WTC11 (cell line): Measurements from ENCODE around the gene CLDN22. TPM values are rescaled to one million over a fixed set of nuclear protein-coding genes. Genes with fewer than 3 reads are reported as not detected.
A peak's percentile ranks its signal among the peaks of the same experiment; 100 is the strongest.

Source experiments
- ATAC-seq: fragments of 200-7000 bp; cut with Tn5 transposase; 2 replicates; pipeline ENCODE4 v1.10.0; 2021; ENCODE audit warnings: mild to moderate bottlenecking, moderate library complexity
- CTCF ChIA-PET: fragments of 300-600 bp; sonication (Branson Sonifier 250); formaldehyde crosslinking; loops from one replicate; lab custom pipeline; 2021; ENCODE audit warnings: antibody characterized with exemption; lab: Charles Lee
- POLR2A ChIA-PET: fragments of 350-600 bp; sonication (Branson Sonifier 250); formaldehyde crosslinking; loops from one replicate; lab custom pipeline; 2021; ENCODE audit warnings: antibody characterized with exemption; lab: Charles Lee
- DNase-seq: peaks from one replicate; pipeline ENCODE4 v3.0.0; 2021; ENCODE audit warnings: low spot score
- H3K27ac Mint-ChIP-seq: 2 replicates; pipeline ENCODE4 v1.8.0; 2021; ENCODE audit warnings: mixed read lengths
- H3K27me3 Mint-ChIP-seq: 2 replicates; pipeline ENCODE4 v1.8.0; 2021; ENCODE audit warnings: low read depth, mild to moderate bottlenecking, moderate library complexity, mixed read lengths
- H3K36me3 Mint-ChIP-seq: 2 replicates; pipeline ENCODE4 v1.8.0; 2021; ENCODE audit warnings: mixed read lengths
- H3K4me1 Mint-ChIP-seq: 2 replicates; pipeline ENCODE4 v1.8.0; 2022; ENCODE audit warnings: mixed read lengths
- H3K4me3 Mint-ChIP-seq: 2 replicates; pipeline ENCODE4 v1.8.0; 2021; ENCODE audit warnings: mild to moderate bottlenecking, moderate library complexity, mixed read lengths
- H3K9me3 Mint-ChIP-seq: 2 replicates; pipeline ENCODE4 v1.8.0; 2021; ENCODE audit warnings: mixed read lengths
- CREM ChIP-seq: sonication (generic); formaldehyde crosslinking; IDR thresholded peaks from 2 replicates; pipeline ENCODE4 v1.8.1; 2022; ENCODE audit warnings: mild to moderate bottlenecking, missing genetic modification reagents, moderate library complexity
- ETV6 ChIP-seq: sonication (generic); formaldehyde crosslinking; IDR thresholded peaks from 2 replicates; pipeline ENCODE4 v1.8.1; 2022; ENCODE audit warnings: mild to moderate bottlenecking, missing genetic modification reagents
- FOXP1 ChIP-seq: sonication (generic); formaldehyde crosslinking; IDR thresholded peaks from 2 replicates; pipeline ENCODE4 v1.8.0; 2022; ENCODE audit warnings: missing genetic modification reagents, mild to moderate bottlenecking, moderate library complexity, borderline replicate concordance
- GRHL2 ChIP-seq: fragments of 250-450 bp; sonication (Bioruptor Pico); IDR thresholded peaks from 2 replicates; pipeline ENCODE4 v1.8.0; 2022; ENCODE audit warnings: mild to moderate bottlenecking, moderate library complexity; ENCODE audit not compliant: insufficient replicate concordance, severe bottlenecking
- OVOL2 ChIP-seq: fragments of 250-450 bp; sonication (Bioruptor Pico); IDR thresholded peaks from 2 replicates; pipeline ENCODE4 v1.9.0; 2021; ENCODE audit warnings: mild to moderate bottlenecking, borderline replicate concordance
- SOX15 ChIP-seq: fragments of 250-450 bp; sonication (Bioruptor Pico); IDR thresholded peaks from 2 replicates; pipeline ENCODE4 v1.9.0; 2021; ENCODE audit warnings: mild to moderate bottlenecking
- TEAD1 ChIP-seq: sonication (generic); formaldehyde crosslinking; IDR thresholded peaks from 2 replicates; pipeline ENCODE4 v1.8.0; 2022; ENCODE audit warnings: mild to moderate bottlenecking, missing genetic modification reagents
- TEAD4 ChIP-seq: sonication (generic); formaldehyde crosslinking; IDR thresholded peaks from 2 replicates; pipeline ENCODE4 v1.8.0; 2022; ENCODE audit warnings: mild to moderate bottlenecking, missing genetic modification reagents
- TP53 ChIP-seq: sonication (generic); formaldehyde crosslinking; IDR thresholded peaks from 2 replicates; pipeline ENCODE4 v1.8.1; 2023; ENCODE audit warnings: mild to moderate bottlenecking, missing genetic modification reagents
- ZNF416 ChIP-seq: fragments of 250-450 bp; sonication (Bioruptor Pico); IDR thresholded peaks from 2 replicates; pipeline ENCODE4 v1.9.0; 2021; ENCODE audit warnings: mild to moderate bottlenecking, inconsistent platforms
- total RNA-seq: library from RNA; stranded (reverse); gene quantifications from 3 replicates; pipeline ENCODE4 v1.2.3, GENCODE V29; 2021
- TF ChIP-seq, protein P1 (sequence below): sonication (generic); formaldehyde crosslinking; IDR thresholded peaks from 2 replicates; pipeline ENCODE4 v1.8.1; 2022; ENCODE audit warnings: low read depth, mild to moderate bottlenecking, moderate library complexity, missing genetic modification reagents, borderline replicate concordance
- TF ChIP-seq, protein P2 (sequence below): fragments of 200-600 bp; IDR thresholded peaks from 2 replicates; pipeline ENCODE4 v1.8.0; 2022; ENCODE audit warnings: antibody characterized with exemption
- TF ChIP-seq, protein P3 (sequence below): fragments of 250-450 bp; sonication (Bioruptor Pico); IDR thresholded peaks from 2 replicates; pipeline ENCODE4 v1.8.0; 2021; ENCODE audit warnings: mild to moderate bottlenecking
- TF ChIP-seq, protein P4 (sequence below): sonication (generic); formaldehyde crosslinking; IDR thresholded peaks from 2 replicates; pipeline ENCODE4 v1.8.1; 2023; ENCODE audit warnings: mild to moderate bottlenecking, missing genetic modification reagents
- TF ChIP-seq, protein P5 (sequence below): sonication (generic); formaldehyde crosslinking; IDR thresholded peaks from 2 replicates; pipeline ENCODE4 v1.8.0; 2022; ENCODE audit warnings: mild to moderate bottlenecking, missing genetic modification reagents
- TF ChIP-seq, protein P6 (sequence below): sonication (generic); formaldehyde crosslinking; conservative IDR thresholded peaks from 2 replicates; pipeline ENCODE4 v1.8.1; 2022; ENCODE audit warnings: mild to moderate bottlenecking, missing genetic modification reagents
- TF ChIP-seq, protein P7 (sequence below): fragments of 250-450 bp; sonication (Bioruptor Pico); conservative IDR thresholded peaks from 2 replicates; pipeline ENCODE4 v1.9.0; 2021; ENCODE audit warnings: mild to moderate bottlenecking
- TF ChIP-seq, protein P8 (sequence below): sonication (generic); formaldehyde crosslinking; IDR thresholded peaks from 2 replicates; pipeline ENCODE4 v1.8.1; 2023; ENCODE audit warnings: mild to moderate bottlenecking, missing genetic modification reagents, moderate library complexity
- TF ChIP-seq, protein P9 (sequence below): sonication (generic); formaldehyde crosslinking; IDR thresholded peaks from 2 replicates; pipeline ENCODE4 v1.8.1; 2023; ENCODE audit warnings: mild to moderate bottlenecking, moderate library complexity, missing genetic modification reagents

CLDN22 gene
- total RNA-seq, 1 experiment from 2014 or later = not detected

DNA sequence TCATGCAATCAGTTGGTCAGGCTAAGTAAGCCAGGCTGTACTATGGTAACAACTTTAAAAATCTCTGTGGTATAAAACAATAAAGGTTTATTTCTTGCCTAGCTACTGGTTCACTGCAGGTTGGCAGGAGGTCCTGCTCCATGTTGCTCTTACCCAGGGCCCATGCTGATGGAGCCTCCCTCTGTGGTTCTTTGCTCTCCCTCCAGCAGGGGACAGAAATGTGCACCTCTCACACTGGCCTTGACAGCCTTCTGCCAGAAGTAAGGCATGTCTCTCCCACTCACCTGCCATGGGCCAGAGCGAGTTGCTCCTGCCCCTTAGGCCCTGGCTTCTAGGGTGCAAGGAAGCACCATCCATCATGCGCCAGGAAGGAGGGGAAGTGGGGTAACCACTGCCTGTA, 31.1 kb downstream of the CLDN22 start:
- TF ChIP-seq, protein P1, sequence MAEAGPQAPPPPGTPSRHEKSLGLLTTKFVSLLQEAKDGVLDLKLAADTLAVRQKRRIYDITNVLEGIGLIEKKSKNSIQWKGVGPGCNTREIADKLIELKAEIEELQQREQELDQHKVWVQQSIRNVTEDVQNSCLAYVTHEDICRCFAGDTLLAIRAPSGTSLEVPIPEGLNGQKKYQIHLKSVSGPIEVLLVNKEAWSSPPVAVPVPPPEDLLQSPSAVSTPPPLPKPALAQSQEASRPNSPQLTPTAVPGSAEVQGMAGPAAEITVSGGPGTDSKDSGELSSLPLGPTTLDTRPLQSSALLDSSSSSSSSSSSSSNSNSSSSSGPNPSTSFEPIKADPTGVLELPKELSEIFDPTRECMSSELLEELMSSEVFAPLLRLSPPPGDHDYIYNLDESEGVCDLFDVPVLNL (CRISPR knock-in tag) = no peak
- TF ChIP-seq TEAD4 (CRISPR knock-in tag) = no peak
- DNase-seq (no peak), ATAC-seq (peak; percentile 41)
- H3K9me3 Mint-ChIP-seq = no peaks in the 10 kb centered on the region
- H3K4me1 Mint-ChIP-seq = no peaks in the 10 kb centered on the region
- CTCF ChIA-PET = interaction anchor here (1.0 kb wide), 1 partner anchor 27 kb away, joined by 3 read pairs; no protein-coding TSS in a partner anchor
- H3K4me3 Mint-ChIP-seq = no peak overlapping the region
- peak overlapping the region; percentile 41; the same call in 1 of the 2 replicates for H3K27ac Mint-ChIP-seq
- peaks cover 75% of the 10 kb centered on the region for H3K36me3 Mint-ChIP-seq
- POLR2A ChIA-PET = interaction anchor here (0.5 kb wide), 1 partner anchor 122 kb away, joined by 4 read pairs; no protein-coding TSS in a partner anchor
- no peaks in the 10 kb centered on the region for H3K27me3 Mint-ChIP-seq

DNA sequence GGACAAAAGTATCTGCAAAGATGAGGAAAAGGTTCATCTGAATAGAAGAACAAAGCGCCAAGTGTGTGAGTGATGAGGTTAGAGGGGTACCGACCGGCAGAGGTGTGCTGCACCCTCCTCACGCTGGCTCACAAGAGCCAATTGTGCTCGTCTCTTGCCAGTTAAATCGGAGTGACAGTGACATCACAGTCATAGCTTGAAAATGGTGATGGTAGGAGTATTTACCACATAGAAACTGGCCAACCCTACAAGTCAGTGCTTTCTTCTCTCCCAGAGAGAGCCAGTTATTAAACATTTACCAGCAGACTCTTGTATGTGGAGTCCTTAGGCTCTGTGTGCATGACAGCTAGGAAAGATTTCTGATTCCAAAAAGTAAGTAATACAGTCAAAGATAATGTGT, 32.4 kb downstream of the CLDN22 start:
- TF ChIP-seq, protein P2, sequence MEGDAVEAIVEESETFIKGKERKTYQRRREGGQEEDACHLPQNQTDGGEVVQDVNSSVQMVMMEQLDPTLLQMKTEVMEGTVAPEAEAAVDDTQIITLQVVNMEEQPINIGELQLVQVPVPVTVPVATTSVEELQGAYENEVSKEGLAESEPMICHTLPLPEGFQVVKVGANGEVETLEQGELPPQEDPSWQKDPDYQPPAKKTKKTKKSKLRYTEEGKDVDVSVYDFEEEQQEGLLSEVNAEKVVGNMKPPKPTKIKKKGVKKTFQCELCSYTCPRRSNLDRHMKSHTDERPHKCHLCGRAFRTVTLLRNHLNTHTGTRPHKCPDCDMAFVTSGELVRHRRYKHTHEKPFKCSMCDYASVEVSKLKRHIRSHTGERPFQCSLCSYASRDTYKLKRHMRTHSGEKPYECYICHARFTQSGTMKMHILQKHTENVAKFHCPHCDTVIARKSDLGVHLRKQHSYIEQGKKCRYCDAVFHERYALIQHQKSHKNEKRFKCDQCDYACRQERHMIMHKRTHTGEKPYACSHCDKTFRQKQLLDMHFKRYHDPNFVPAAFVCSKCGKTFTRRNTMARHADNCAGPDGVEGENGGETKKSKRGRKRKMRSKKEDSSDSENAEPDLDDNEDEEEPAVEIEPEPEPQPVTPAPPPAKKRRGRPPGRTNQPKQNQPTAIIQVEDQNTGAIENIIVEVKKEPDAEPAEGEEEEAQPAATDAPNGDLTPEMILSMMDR = no peak
- TF ChIP-seq, protein P3, sequence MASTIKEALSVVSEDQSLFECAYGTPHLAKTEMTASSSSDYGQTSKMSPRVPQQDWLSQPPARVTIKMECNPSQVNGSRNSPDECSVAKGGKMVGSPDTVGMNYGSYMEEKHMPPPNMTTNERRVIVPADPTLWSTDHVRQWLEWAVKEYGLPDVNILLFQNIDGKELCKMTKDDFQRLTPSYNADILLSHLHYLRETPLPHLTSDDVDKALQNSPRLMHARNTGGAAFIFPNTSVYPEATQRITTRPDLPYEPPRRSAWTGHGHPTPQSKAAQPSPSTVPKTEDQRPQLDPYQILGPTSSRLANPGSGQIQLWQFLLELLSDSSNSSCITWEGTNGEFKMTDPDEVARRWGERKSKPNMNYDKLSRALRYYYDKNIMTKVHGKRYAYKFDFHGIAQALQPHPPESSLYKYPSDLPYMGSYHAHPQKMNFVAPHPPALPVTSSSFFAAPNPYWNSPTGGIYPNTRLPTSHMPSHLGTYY = no peak
- TF ChIP-seq, protein P4, sequence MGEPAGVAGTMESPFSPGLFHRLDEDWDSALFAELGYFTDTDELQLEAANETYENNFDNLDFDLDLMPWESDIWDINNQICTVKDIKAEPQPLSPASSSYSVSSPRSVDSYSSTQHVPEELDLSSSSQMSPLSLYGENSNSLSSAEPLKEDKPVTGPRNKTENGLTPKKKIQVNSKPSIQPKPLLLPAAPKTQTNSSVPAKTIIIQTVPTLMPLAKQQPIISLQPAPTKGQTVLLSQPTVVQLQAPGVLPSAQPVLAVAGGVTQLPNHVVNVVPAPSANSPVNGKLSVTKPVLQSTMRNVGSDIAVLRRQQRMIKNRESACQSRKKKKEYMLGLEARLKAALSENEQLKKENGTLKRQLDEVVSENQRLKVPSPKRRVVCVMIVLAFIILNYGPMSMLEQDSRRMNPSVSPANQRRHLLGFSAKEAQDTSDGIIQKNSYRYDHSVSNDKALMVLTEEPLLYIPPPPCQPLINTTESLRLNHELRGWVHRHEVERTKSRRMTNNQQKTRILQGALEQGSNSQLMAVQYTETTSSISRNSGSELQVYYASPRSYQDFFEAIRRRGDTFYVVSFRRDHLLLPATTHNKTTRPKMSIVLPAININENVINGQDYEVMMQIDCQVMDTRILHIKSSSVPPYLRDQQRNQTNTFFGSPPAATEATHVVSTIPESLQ (CRISPR knock-in tag) = no peak
- no peak for TF ChIP-seq SOX15
- TF ChIP-seq, protein P5, sequence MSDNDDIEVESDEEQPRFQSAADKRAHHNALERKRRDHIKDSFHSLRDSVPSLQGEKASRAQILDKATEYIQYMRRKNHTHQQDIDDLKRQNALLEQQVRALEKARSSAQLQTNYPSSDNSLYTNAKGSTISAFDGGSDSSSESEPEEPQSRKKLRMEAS (CRISPR knock-in tag) = no peak
- no peak for TF ChIP-seq ZNF416 (CRISPR knock-in tag)
- TF ChIP-seq GRHL2 (CRISPR knock-in tag) = no peak
- no peak for TF ChIP-seq FOXP1 (CRISPR knock-in tag)
- TF ChIP-seq, protein P6, sequence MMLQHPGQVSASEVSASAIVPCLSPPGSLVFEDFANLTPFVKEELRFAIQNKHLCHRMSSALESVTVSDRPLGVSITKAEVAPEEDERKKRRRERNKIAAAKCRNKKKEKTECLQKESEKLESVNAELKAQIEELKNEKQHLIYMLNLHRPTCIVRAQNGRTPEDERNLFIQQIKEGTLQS (CRISPR knock-in tag) = no peak
- no peak for TF ChIP-seq CREM
- TF ChIP-seq, protein P7, sequence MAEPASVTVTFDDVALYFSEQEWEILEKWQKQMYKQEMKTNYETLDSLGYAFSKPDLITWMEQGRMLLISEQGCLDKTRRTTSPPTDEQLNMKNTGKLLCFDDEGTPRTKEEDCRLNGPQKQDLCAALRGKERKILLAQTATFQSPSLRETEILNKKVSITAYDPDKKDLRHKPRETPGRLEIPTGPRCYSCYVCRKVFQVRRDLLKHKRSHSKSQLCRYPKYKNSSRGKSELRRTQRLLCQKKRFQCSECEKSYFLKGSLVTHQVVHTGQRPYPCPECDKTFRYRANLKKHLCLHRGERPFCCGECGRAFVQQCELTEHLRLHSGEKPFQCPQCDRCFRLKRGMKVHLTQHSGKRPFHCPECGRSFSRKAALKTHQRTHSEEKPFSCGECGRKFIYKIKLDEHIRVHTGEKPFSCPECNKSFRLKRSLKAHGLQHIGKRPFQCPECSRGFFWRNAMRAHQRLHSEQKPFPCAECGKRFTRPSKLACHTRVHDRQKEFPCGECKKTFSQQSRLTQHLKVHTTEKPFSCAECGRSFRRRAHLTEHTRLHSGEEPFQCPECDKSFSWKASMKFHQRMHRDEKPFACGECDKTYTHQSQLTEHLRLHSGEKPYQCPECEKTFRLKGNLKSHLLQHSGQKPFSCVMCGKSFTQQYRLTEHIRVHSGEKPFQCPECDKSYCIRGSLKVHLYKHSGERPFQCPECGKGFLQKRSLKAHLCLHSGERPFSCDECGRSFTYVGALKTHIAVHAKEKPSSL (CRISPR knock-in tag) = no peak
- TF ChIP-seq, protein P8, sequence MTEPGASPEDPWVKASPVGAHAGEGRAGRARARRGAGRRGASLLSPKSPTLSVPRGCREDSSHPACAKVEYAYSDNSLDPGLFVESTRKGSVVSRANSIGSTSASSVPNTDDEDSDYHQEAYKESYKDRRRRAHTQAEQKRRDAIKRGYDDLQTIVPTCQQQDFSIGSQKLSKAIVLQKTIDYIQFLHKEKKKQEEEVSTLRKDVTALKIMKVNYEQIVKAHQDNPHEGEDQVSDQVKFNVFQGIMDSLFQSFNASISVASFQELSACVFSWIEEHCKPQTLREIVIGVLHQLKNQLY (CRISPR knock-in tag) = no peak
- no peak for TF ChIP-seq TP53 (CRISPR knock-in tag)
- no peak for TF ChIP-seq ETV6
- TF ChIP-seq, protein P9, sequence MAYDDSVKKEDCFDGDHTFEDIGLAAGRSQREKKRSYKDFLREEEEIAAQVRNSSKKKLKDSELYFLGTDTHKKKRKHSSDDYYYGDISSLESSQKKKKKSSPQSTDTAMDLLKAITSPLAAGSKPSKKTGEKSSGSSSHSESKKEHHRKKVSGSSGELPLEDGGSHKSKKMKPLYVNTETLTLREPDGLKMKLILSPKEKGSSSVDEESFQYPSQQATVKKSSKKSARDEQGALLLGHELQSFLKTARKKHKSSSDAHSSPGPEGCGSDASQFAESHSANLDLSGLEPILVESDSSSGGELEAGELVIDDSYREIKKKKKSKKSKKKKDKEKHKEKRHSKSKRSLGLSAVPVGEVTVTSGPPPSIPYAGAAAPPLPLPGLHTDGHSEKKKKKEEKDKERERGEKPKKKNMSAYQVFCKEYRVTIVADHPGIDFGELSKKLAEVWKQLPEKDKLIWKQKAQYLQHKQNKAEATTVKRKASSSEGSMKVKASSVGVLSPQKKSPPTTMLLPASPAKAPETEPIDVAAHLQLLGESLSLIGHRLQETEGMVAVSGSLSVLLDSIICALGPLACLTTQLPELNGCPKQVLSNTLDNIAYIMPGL (CRISPR knock-in tag) = no peak
- no peak for TF ChIP-seq OVOL2
- TF ChIP-seq TEAD1 (CRISPR knock-in tag) = no peak
- TF ChIP-seq, all 79 proteins: peak for 0
- ATAC-seq (no peak), DNase-seq (no peak)
- H3K27ac Mint-ChIP-seq = no peak overlapping the region
- H3K27me3 Mint-ChIP-seq = no peaks in the 10 kb centered on the region
- CTCF ChIA-PET = no interaction called here
- peaks cover 80% of the 10 kb centered on the region for H3K36me3 Mint-ChIP-seq
- H3K4me1 Mint-ChIP-seq = no peaks in the 10 kb centered on the region
- H3K4me3 Mint-ChIP-seq = no peak overlapping the region
- POLR2A ChIA-PET = no interaction called here
- H3K9me3 Mint-ChIP-seq = no peaks in the 10 kb centered on the region
